ENCODE measurements around the gene FASTK. TPM values are rescaled to one million over a fixed set of nuclear protein-coding genes. Genes with fewer than 3 reads are reported as not detected.
A peak's percentile ranks its signal among the peaks of the same experiment; 100 is the strongest.
"Not testable (repeated sequence)": the region's sequence is repeated elsewhere in the genome, so short reads cannot be mapped to it uniquely, and the experiment has no call there.

Gene FASTK
- total RNA-seq, 1 donor from 2014 or later, result 81.1 TPM

DNA sequence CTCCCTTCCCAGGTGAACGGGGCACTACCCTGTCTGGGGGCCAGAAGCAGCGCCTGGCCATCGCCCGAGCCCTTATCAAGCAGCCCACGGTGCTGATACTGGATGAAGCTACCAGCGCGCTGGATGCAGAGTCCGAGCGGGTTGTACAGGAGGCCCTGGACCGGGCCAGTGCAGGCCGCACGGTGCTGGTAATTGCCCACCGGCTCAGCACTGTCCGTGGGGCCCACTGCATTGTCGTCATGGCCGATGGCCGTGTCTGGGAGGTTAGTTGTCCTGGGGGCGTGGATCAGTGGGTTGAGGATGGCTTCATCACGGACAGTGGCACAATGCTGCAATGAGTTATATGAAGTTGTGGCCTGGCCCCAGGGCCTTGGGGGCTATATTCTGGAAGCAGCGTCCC lies 36.6 kb downstream of the FASTK start:
- intact Hi-C loops (cut with DNase I), result no loop called here
- ATAC-seq (ENCODE audit: poor library complexity), result no peak
- no peak for DNase-seq

DNA sequence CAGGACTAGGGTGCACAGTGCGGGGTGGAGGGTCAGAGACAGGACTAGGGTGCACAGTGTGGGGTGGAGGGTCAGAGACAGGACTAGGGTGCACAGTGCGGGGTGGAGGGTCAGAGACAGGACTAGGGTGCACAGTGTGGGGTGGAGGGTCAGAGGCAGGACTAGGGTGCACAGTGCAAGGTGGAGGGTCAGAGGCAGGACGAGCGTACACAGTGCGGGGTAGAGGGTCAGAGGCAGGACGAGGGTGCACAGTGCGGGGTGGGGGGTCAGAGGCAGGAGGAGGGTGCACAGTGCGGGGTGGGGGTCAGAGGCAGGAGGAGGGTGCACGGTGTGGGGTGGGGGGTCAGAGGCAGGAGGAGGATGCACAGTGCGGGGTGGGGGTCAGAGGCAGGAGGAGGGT lies 37.2 kb downstream of the FASTK start:
- not testable (repeated sequence) for DNase-seq; ATAC-seq (ENCODE audit: poor library complexity)

GRCh38 chr7:151040616-151041375 lies 39.8 kb downstream of the FASTK start:
- ATAC-seq (ENCODE audit: poor library complexity), result no peak
- intact Hi-C loops (cut with DNase I), result no loop called here
- DNase-seq, result no peak

More for the DNA sequence above, 37.2 kb downstream of the FASTK start:
- intact Hi-C loops (cut with DNase I), result not testable (repeated sequence)

- DNase-seq (no peak), ATAC-seq (ENCODE audit: poor library complexity) (no peak)
- intact Hi-C loops (cut with DNase I), result loop anchor here (10.0 kb wide), 1 partner anchor 75 kb away; no protein-coding TSS in a partner anchor
Observed at GRCh38 chr7:151039850-151040548, 40.6 kb downstream of the FASTK start.

DNA sequence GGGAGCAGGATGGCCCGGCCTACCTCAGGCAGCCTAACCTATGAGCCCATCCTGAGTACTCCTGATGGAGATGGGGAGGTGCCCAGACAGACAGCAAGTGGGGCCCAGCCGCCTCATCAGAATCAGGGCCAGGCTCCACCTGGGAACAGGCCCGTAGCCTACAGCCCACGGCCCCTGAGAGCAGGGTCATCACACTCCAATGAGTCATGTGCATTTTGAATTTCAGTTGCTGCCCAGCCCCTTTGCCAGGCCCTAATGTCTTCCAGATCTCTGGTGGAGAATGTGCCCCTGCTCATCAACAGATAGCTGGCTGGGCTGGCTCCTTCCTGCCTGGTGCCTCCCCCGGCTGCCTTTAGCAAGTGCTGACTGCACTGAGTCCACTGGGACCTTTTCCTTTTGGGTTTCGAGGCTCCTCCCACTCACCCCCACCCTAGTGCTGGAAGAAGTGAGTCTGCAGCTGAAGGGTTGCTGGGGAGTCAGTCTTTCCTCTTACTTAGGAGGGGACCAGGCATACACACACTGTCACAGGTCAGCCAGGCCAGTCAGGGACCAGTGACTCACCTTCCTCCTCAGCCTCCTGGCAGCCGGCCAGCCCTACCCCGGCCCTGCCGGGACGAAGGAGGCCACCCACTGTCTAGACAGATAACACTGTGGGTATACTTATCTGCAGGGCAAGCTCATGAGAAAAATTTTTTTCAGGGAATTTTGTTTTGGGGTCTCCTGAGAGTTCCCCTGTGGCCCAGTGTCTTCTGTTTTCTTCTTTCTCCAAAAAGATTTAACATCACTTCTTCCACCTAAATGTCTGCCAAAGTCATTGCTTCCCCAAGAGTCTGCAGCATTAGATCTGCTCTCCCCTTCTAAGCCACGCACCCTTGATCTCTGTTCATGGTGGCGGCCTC lies 41.4 kb downstream of the FASTK start:
- peak; percentile 43 for ATAC-seq (ENCODE audit: poor library complexity)
- intact Hi-C loops (cut with DNase I), result loop anchor here (10.0 kb wide), 1 partner anchor 76 kb away; no protein-coding TSS in a partner anchor

GRCh38 chr7:151035902-151036301 lies 44.7 kb downstream of the FASTK start:
- no peak for ATAC-seq (ENCODE audit: poor library complexity)
- intact Hi-C loops (cut with DNase I), result loop anchor here (10.0 kb wide), 1 partner anchor 79 kb away; no protein-coding TSS in a partner anchor
- DNase-seq, result no peak

More for the DNA sequence above, 41.4 kb downstream of the FASTK start:
- DNase-seq, result peak; percentile 66

GRCh38 chr7:151035026-151035717 lies 45.4 kb downstream of the FASTK start:
- ATAC-seq (ENCODE audit: poor library complexity) (peak; percentile 71), DNase-seq (no peak)
- intact Hi-C loops (cut with DNase I), result loop anchor here (10.0 kb wide), 1 partner anchor 80 kb away; no protein-coding TSS in a partner anchor

GRCh38 chr7:151034312-151035025 lies 46.1 kb downstream of the FASTK start:
- DNase-seq (no peak), ATAC-seq (ENCODE audit: poor library complexity) (no peak)
- intact Hi-C loops (cut with DNase I), result loop anchor here (10.0 kb wide), 1 partner anchor 80 kb away; no protein-coding TSS in a partner anchor

GRCh38 chr7:151033864-151034249 lies 46.8 kb downstream of the FASTK start:
- ATAC-seq (ENCODE audit: poor library complexity), result no peak
- no peak for DNase-seq
- intact Hi-C loops (cut with DNase I), result loop anchor here (10.0 kb wide), 1 partner anchor 81 kb away; no protein-coding TSS in a partner anchor

DNA sequence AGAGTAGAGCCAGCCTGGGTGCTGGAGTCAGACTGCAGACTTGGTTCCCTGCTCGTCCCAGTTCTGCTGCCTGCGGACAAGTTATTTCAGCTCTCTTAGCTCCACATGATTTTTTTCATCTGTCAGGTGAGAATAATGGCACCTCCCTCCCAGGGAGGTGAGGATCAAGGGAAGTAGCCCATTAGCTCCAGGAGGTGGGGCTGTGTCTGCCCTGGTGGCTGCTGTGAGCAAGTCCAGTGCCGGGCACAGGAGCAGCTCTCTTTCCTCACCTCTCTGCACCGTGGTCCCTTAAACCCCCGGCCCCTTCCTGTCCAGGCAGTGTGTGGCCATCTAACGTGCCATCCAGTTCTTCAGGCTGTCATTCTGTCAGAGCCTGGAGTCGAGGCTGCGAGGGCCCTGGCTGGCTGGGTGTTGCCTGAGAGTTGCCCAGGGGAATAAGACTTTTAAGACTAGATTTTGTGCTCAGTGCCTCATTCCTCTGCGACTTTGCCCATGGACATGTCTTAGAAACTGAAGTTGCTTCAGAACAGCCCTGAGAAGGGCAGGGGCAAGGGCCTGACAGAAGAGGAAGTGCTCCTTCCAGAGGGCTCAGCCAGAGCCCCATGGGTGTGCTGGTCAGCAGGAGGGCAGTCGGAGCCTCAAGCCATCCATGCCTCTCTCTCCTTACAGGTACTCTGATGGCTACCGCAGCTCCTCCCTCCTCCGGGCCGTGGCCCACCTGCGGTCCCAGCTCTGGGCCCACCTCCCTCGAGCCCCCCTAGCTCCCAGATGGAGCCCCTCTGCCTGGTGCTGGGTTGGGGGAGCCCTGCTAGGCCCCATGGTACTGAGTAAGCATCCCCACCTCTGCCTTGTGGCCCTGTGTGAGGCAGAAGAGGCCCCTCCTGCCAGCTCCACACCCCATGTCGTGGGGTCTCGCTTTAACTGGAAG lies 47.4 kb downstream of the FASTK start:
- ATAC-seq (ENCODE audit: poor library complexity) (no peak), DNase-seq (no peak)
- intact Hi-C loops (cut with DNase I), result loop anchor here (10.0 kb wide), 1 partner anchor 82 kb away; no protein-coding TSS in a partner anchor

GRCh38 chr7:151031011-151031410 lies 49.6 kb downstream of the FASTK start:
- no peak for ATAC-seq (ENCODE audit: poor library complexity)
- intact Hi-C loops (cut with DNase I), result loop anchor here (10.0 kb wide), 1 partner anchor 84 kb away; no protein-coding TSS in a partner anchor
- DNase-seq, result no peak

DNA sequence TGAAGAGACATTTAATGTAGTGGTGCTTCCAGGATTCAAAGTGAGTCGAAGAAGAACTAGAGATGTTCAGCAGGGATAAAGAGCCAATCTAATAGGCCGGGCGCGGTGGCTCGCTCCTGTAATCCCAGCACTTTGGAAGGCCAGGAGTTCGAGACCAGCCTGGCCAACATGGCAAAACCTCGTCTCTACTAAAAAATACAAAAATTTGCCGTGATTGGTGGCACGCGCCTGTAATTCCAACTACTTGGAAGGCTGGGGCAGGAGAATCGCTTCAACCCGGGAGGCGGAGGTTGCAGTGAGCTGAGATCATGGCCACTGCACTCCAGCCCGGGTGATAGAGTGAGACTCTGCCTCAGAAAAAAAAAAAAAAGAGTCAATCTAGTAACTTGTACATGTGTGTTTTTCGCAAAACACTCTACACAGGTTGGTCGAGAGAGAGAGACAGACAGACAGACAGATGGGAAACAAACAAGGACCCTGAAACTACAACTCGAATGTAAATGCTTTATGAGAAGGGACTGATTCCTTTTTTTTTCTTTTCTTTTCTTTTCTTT lies 51.6 kb downstream of the FASTK start:
- no peak for DNase-seq
- intact Hi-C loops (cut with DNase I), result no loop called here
- no peak for ATAC-seq (ENCODE audit: poor library complexity)

GRCh38 chr7:151028131-151028947 lies 52.3 kb downstream of the FASTK start, which contains the start of gene ABCB8:
Gene ABCB8, plus strand, starts transcription at chr7:151028450. Its CDS starts 66 bp downstream, at chr7:151028516.
- DNase-seq (peak; percentile 97), ATAC-seq (ENCODE audit: poor library complexity) (peak; percentile 98)
- intact Hi-C loops (cut with DNase I), result no loop called here

DNA sequence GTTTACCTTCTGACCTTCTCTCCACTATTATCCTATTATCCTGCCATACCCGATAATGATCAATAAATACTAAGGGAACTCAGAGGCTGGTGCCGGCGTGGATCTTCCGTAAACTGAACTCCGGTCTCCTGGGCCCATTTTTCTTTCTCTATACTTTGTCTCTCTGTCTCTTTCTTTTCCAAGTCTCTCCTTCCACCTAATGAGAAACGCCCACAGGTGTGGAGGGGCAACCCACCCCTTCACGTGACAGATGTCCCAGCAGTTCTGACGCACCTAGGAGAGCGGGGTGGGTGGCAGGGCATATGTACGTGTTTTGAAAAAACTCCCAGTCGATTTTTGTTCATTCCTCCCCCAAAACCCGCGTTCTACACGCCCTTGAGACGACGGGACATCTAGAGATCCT lies 52.9 kb downstream of the FASTK start:
- intact Hi-C loops (cut with DNase I); DNase-seq; ATAC-seq (ENCODE audit: poor library complexity): not testable (repeated sequence)
